PC-9 (cell line): ENCODE results near the gene RFTN1. TPM values are rescaled to one million over a fixed set of nuclear protein-coding genes. Genes with fewer than 3 reads are reported as not detected.

Experiments used
- BruUV-seq: library from RNA; stranded (reverse); fragments of 400-500 nt; replicated peaks from 2 replicates; lab custom pipeline; 2021; lab: Mats Ljungman, UMichigan
- CTCF ChIA-PET: fragments of 300-600 bp; sonication (Branson Sonifier 250); formaldehyde crosslinking; loops from one replicate; lab custom pipeline; 2022; ENCODE audit warnings: antibody characterized with exemption; lab: Charles Lee
- POLR2A ChIA-PET: fragments of 300-600 bp; sonication (Branson Sonifier 250); formaldehyde crosslinking; loops from one replicate; lab custom pipeline; 2022; ENCODE audit warnings: antibody characterized with exemption; ENCODE audit not compliant: unreplicated experiment; lab: Charles Lee
- DNase-seq, 2 experiments: peaks; one replicate each; pipeline versions ENCODE4 v3.0.0 to v3.0.0-alpha.2; 2015 to 2022; ENCODE audit warnings: mixed read lengths in 1 of 2
- H2AFZ ChIP-seq: fragments of 200-600 bp; sonication (generic); 2 replicates; pipeline ENCODE4 v1.8.1; 2017; ENCODE audit warnings: antibody characterized with exemption
- H3F3A ChIP-seq: fragments of 200-600 bp; sonication (generic); 2 replicates; pipeline ENCODE4 v1.8.1; 2017; ENCODE audit warnings: antibody characterized with exemption, mild to moderate bottlenecking, low read depth; ENCODE audit not compliant: insufficient read depth
- H3K27ac ChIP-seq: fragments of 200-600 bp; sonication (generic); 2 replicates; pipeline ENCODE4 v1.6.1; 2016; ENCODE audit warnings: mixed run types
- H3K27me3 ChIP-seq: fragments of 200-600 bp; sonication (generic); 2 replicates; pipeline ENCODE4 v1.6.1; 2016; ENCODE audit warnings: low read depth, mixed run types; ENCODE audit not compliant: insufficient read depth
- H3K36me3 ChIP-seq: fragments of 200-600 bp; sonication (generic); 2 replicates; pipeline ENCODE4 v1.6.1; 2016; ENCODE audit warnings: low read depth, mixed run types
- H3K4me1 ChIP-seq: fragments of 200-600 bp; sonication (generic); replicated peaks from 2 replicates; pipeline ENCODE4 v1.6.1; 2016; ENCODE audit warnings: mixed run types; ENCODE audit not compliant: insufficient read depth
- H3K4me2 ChIP-seq: fragments of 200-600 bp; sonication (generic); 2 replicates; pipeline ENCODE4 v1.6.1; 2017; ENCODE audit warnings: mixed run types
- H3K4me3 ChIP-seq: fragments of 200-600 bp; sonication (generic); 2 replicates; pipeline ENCODE4 v1.6.1; 2016; ENCODE audit warnings: mixed run types
- H3K79me2 ChIP-seq: fragments of 200-600 bp; sonication (generic); 2 replicates; pipeline ENCODE4 v1.6.1; 2017; ENCODE audit warnings: low read depth, mixed run types
- H3K9me2 ChIP-seq: fragments of 200-600 bp; sonication (generic); 2 replicates; pipeline ENCODE4 v1.8.1; 2017; ENCODE audit warnings: mild to moderate bottlenecking; ENCODE audit not compliant: insufficient read depth
- H3K9me3 ChIP-seq: fragments of 200-600 bp; sonication (generic); 2 replicates; pipeline ENCODE4 v1.8.1; 2016; ENCODE audit warnings: low read depth; ENCODE audit not compliant: insufficient read depth
- H4K20me1 ChIP-seq: fragments of 200-600 bp; sonication (generic); 2 replicates; pipeline ENCODE4 v1.8.1; 2017; ENCODE audit not compliant: insufficient read depth
- CTCF ChIP-seq: fragments of 200-600 bp; sonication (generic); conservative IDR thresholded peaks from 2 replicates; pipeline ENCODE4 v1.6.1; 2017; ENCODE audit warnings: mixed run types, antibody characterized with exemption, mild to moderate bottlenecking, moderate library complexity
- EZH2 ChIP-seq: fragments of 200-600 bp; sonication (generic); IDR thresholded peaks from 2 replicates; pipeline ENCODE4 v1.8.0; 2017; ENCODE audit warnings: antibody characterized with exemption, low read depth
- intact Hi-C: fragments of 100-400 bp; cut with micrococcal nuclease; formaldehyde crosslinking; loops from one replicate; pipeline ENCODE4 v1.10.0; 2022; ENCODE audit not compliant: unreplicated experiment
- total RNA-seq: library from RNA; stranded (reverse); gene quantifications from 2 replicates; pipeline ENCODE4 v1.2.3, GENCODE V29; 2021

RFTN1 gene
- total RNA-seq, 1 experiment from 2014 or later = 0.41 TPM

GRCh38 chr3:16510620-16511319, 2.7 kb downstream of the RFTN1 start:
- Histone ChIP-seq H3K36me3 (no peaks in the 10 kb centered on the region), H3K27ac (no peak overlapping the region), H3K9me2 (no peaks in the 10 kb centered on the region), H3F3A (no peaks in the 10 kb centered on the region), H3K4me2 (no peak overlapping the region), H3K4me3 (no peak overlapping the region), H3K9me3 (no peaks in the 10 kb centered on the region), H3K27me3 (0 out of 2 replicates have a peak, but pooled peaks cover 14% of the 10 kb centered on the region), H3K79me2 (no peaks in the 10 kb centered on the region), H2AFZ (no peak overlapping the region), H4K20me1 (no peaks in the 10 kb centered on the region), H3K4me1 (no peaks in the 10 kb centered on the region)
- no peak for DNase-seq
- TF ChIP-seq EZH2 = no peak
- intact Hi-C loops = no loop called here
- POLR2A ChIA-PET = no interaction called here
- CTCF ChIA-PET = no interaction called here
- BruUV-seq = no TSS peak

- Histone ChIP-seq H3K4me3 (no peak overlapping the region), H2AFZ (no peak overlapping the region), H3K9me3 (no peaks in the 10 kb centered on the region), H3K27me3 (0 out of 2 replicates have a peak, but pooled peaks cover 20% of the 10 kb centered on the region), H4K20me1 (no peaks in the 10 kb centered on the region), H3K9me2 (no peaks in the 10 kb centered on the region), H3K79me2 (no peaks in the 10 kb centered on the region), H3K4me2 (no peak overlapping the region), H3K36me3 (no peaks in the 10 kb centered on the region), H3K27ac (no peak overlapping the region), H3F3A (no peaks in the 10 kb centered on the region), H3K4me1 (no peaks in the 10 kb centered on the region)
- ChIA-PET CTCF (no interaction called here), POLR2A (no interaction called here)
- intact Hi-C loops = no loop called here
- no TSS peak for BruUV-seq
- DNase-seq = no peak
- TF ChIP-seq CTCF (no peak), EZH2 (no peak)
Observed at GRCh38 chr3:16509721-16510619, 3.5 kb downstream of the RFTN1 start.

GRCh38 chr3:16508591-16508995, 4.9 kb downstream of the RFTN1 start:
- 0 out of 2 replicates have a peak, but pooled peaks cover 26% of the 10 kb centered on the region for H3K27me3 ChIP-seq
- H3K4me2 ChIP-seq = no peak overlapping the region
- no peak overlapping the region for H3K27ac ChIP-seq
- no peak overlapping the region for H2AFZ ChIP-seq
- H3K9me3 ChIP-seq = no peaks in the 10 kb centered on the region
- H3K79me2 ChIP-seq = no peaks in the 10 kb centered on the region
- ChIA-PET CTCF (no interaction called here), POLR2A (no interaction called here)
- TF ChIP-seq CTCF (no peak), EZH2 (no peak)
- no peaks in the 10 kb centered on the region for H3K4me1 ChIP-seq
- no peaks in the 10 kb centered on the region for H3K36me3 ChIP-seq
- H3K4me3 ChIP-seq = no peak overlapping the region
- no peaks in the 10 kb centered on the region for H4K20me1 ChIP-seq
- intact Hi-C loops = no loop called here
- no peaks in the 10 kb centered on the region for H3K9me2 ChIP-seq
- no peak for DNase-seq
- no peaks in the 10 kb centered on the region for H3F3A ChIP-seq
- BruUV-seq = no TSS peak
